Measurements from ENCODE around the gene PPL.

Gene PPL

GRCh38 chr16:4840984-4841383 is 96.0 kb downstream of the PPL start:
- no peak for DNase-seq
- TF ChIP-seq EZH2 (IDR thresholded peaks at IDR 0.05; ENCODE audit: borderline replicate concordance, low read depth, low read length, severe bottlenecking) (no peak), CTCF (IDR thresholded peaks at IDR 0.05; ENCODE audit: borderline replicate concordance, extremely low read depth, low read length, poor library complexity, severe bottlenecking) (no peak)
- Histone ChIP-seq H4K20me1 (ENCODE audit: insufficient read depth, low read length) (peaks cover 20% of the 10 kb centered on the region), H3K27me3 (ENCODE audit: insufficient read depth, low read length, poor library complexity) (no peaks in the 10 kb centered on the region), H3K4me1 (ENCODE audit: insufficient read depth, low read length) (peaks cover 17% of the 10 kb centered on the region), H3K27ac (ENCODE audit: low read length) (no peak overlapping the region), H3K4me3 (ENCODE audit: low read depth in 1 of 2, low read length in 2 of 2) (no peak overlapping the region), H2AFZ (ENCODE audit: low read depth, low read length) (no peak overlapping the region), H3K4me2 (ENCODE audit: insufficient read depth, low read length) (no peak overlapping the region), H3K9me3 (ENCODE audit: insufficient read depth, low read length, severe bottlenecking) (no peaks in the 10 kb centered on the region), H3K36me3 (ENCODE audit: insufficient read depth, low read length) (peaks cover 91% of the 10 kb centered on the region), H3K9ac (ENCODE audit: low read depth, low read length) (no peak overlapping the region), H3K79me2 (ENCODE audit: insufficient read depth, low read length) (peaks cover 40% of the 10 kb centered on the region)
- ATAC-seq (ENCODE audit: insufficient read depth, low read depth) = no peak

GRCh38 chr16:4839942-4840341 is 97.0 kb downstream of the PPL start:
- Histone ChIP-seq H3K79me2 (ENCODE audit: insufficient read depth, low read length) (peaks cover 34% of the 10 kb centered on the region), H3K4me2 (ENCODE audit: insufficient read depth, low read length) (no peak overlapping the region), H3K36me3 (ENCODE audit: insufficient read depth, low read length) (peaks cover 91% of the 10 kb centered on the region), H3K27ac (ENCODE audit: low read length) (no peak overlapping the region), H3K4me3 (ENCODE audit: low read depth in 1 of 2, low read length in 2 of 2) (no peak overlapping the region), H3K9me3 (ENCODE audit: insufficient read depth, low read length, severe bottlenecking) (no peaks in the 10 kb centered on the region), H4K20me1 (ENCODE audit: insufficient read depth, low read length) (peaks cover 13% of the 10 kb centered on the region), H3K4me1 (ENCODE audit: insufficient read depth, low read length) (peaks cover 6% of the 10 kb centered on the region), H3K27me3 (ENCODE audit: insufficient read depth, low read length, poor library complexity) (no peaks in the 10 kb centered on the region), H2AFZ (ENCODE audit: low read depth, low read length) (no peak overlapping the region), H3K9ac (ENCODE audit: low read depth, low read length) (no peak overlapping the region)
- ATAC-seq (ENCODE audit: insufficient read depth, low read depth) = no peak
- no peak for DNase-seq
- no peak for TF ChIP-seq EZH2 (IDR thresholded peaks at IDR 0.05; ENCODE audit: borderline replicate concordance, low read depth, low read length, severe bottlenecking)
- TF ChIP-seq CTCF (IDR thresholded peaks at IDR 0.05; ENCODE audit: borderline replicate concordance, extremely low read depth, low read length, poor library complexity, severe bottlenecking) = no peak

- H3K4me3 ChIP-seq (ENCODE audit: low read depth in 1 of 2, low read length in 2 of 2) = no peak overlapping the region
- peaks cover 90% of the 10 kb centered on the region for H3K36me3 ChIP-seq (ENCODE audit: insufficient read depth, low read length)
- no peak for TF ChIP-seq EZH2 (IDR thresholded peaks at IDR 0.05; ENCODE audit: borderline replicate concordance, low read depth, low read length, severe bottlenecking)
Observed at GRCh38 chr16:4837733-4838501, 99.0 kb downstream of the PPL start.

GRCh38 chr16:4836727-4837126 is 100.2 kb downstream of the PPL start:
- Histone ChIP-seq H3K36me3 (ENCODE audit: insufficient read depth, low read length) (peaks cover 90% of the 10 kb centered on the region), H3K4me3 (ENCODE audit: low read depth in 1 of 2, low read length in 2 of 2) (no peak overlapping the region), H3K79me2 (ENCODE audit: insufficient read depth, low read length) (0 out of 2 replicates have a peak, but pooled peaks cover 16% of the 10 kb centered on the region), H3K9me3 (ENCODE audit: insufficient read depth, low read length, severe bottlenecking) (no peaks in the 10 kb centered on the region), H3K4me1 (ENCODE audit: insufficient read depth, low read length) (no peaks in the 10 kb centered on the region), H4K20me1 (ENCODE audit: insufficient read depth, low read length) (peaks cover 15% of the 10 kb centered on the region; the same call in 1 of the 2 replicates), H3K27me3 (ENCODE audit: insufficient read depth, low read length, poor library complexity) (no peaks in the 10 kb centered on the region), H3K4me2 (ENCODE audit: insufficient read depth, low read length) (no peak overlapping the region), H2AFZ (ENCODE audit: low read depth, low read length) (no peak overlapping the region), H3K27ac (ENCODE audit: low read length) (no peak overlapping the region), H3K9ac (ENCODE audit: low read depth, low read length) (no peak overlapping the region)
- TF ChIP-seq EZH2 (IDR thresholded peaks at IDR 0.05; ENCODE audit: borderline replicate concordance, low read depth, low read length, severe bottlenecking) (no peak), CTCF (IDR thresholded peaks at IDR 0.05; ENCODE audit: borderline replicate concordance, extremely low read depth, low read length, poor library complexity, severe bottlenecking) (no peak)
- DNase-seq (no peak), ATAC-seq (ENCODE audit: insufficient read depth, low read depth) (no peak)

More at GRCh38 chr16:4837733-4838501, 99.0 kb downstream of the PPL start:
- Histone ChIP-seq H3K79me2 (ENCODE audit: insufficient read depth, low read length) (peaks cover 19% of the 10 kb centered on the region), H2AFZ (ENCODE audit: low read depth, low read length) (no peak overlapping the region), H3K27ac (ENCODE audit: low read length) (no peak overlapping the region), H3K9me3 (ENCODE audit: insufficient read depth, low read length, severe bottlenecking) (no peaks in the 10 kb centered on the region), H4K20me1 (ENCODE audit: insufficient read depth, low read length) (peaks cover 15% of the 10 kb centered on the region; the same call in 1 of the 2 replicates), H3K9ac (ENCODE audit: low read depth, low read length) (no peak overlapping the region), H3K27me3 (ENCODE audit: insufficient read depth, low read length, poor library complexity) (no peaks in the 10 kb centered on the region), H3K4me2 (ENCODE audit: insufficient read depth, low read length) (no peak overlapping the region), H3K4me1 (ENCODE audit: insufficient read depth, low read length) (no peaks in the 10 kb centered on the region)
- no peak for DNase-seq
- no peak for ATAC-seq (ENCODE audit: insufficient read depth, low read depth)

Measured in DND-41 (cell line).